HepG2 (cell line): Measurements from ENCODE around the gene MRPL48. TPM values are rescaled to one million over a fixed set of nuclear protein-coding genes. Genes with fewer than 3 reads are reported as not detected.

Source experiments
- ARID2 ChIP-seq: sonication (generic); formaldehyde crosslinking; IDR thresholded peaks from 2 replicates; pipeline ENCODE4 v1.8.1; 2022; ENCODE audit warnings: mild to moderate bottlenecking, missing genetic modification reagents, borderline replicate concordance
- DNMT3B ChIP-seq: conservative IDR thresholded peaks from 2 replicates; pipeline ENCODE4 v1.6.1; 2016; ENCODE audit warnings: missing biosample characterization, control low read depth
- HNRNPLL ChIP-seq: fragments of 200-400 bp; formaldehyde crosslinking; IDR thresholded peaks from 2 replicates; pipeline ENCODE4 v1.6.1; 2017; ENCODE audit warnings: mild to moderate bottlenecking, low read depth, low read length; ENCODE audit not compliant: poor library complexity, severe bottlenecking
- KLF11 ChIP-seq: IDR thresholded peaks from 2 replicates; pipeline ENCODE4 v1.6.1; 2016; ENCODE audit warnings: missing compliant biosample characterization
- MAF1 ChIP-seq: sonication (generic); formaldehyde crosslinking; IDR thresholded peaks from 2 replicates; pipeline ENCODE4 v1.5.0; 2020; ENCODE audit warnings: missing genetic modification reagents, borderline replicate concordance
- MTF2 ChIP-seq: sonication (generic); formaldehyde crosslinking; IDR thresholded peaks from 2 replicates; pipeline ENCODE4 v1.5.0; 2020; ENCODE audit warnings: missing genetic modification reagents, borderline replicate concordance
- MXD4 ChIP-seq: IDR thresholded peaks from 2 replicates; pipeline ENCODE4 v1.6.1; 2016; ENCODE audit warnings: mild to moderate bottlenecking, missing biosample characterization, missing genetic modification reagents
- SAFB2 ChIP-seq: sonication (generic); formaldehyde crosslinking; IDR thresholded peaks from 2 replicates; pipeline ENCODE4 v1.5.1; 2020; ENCODE audit warnings: missing genetic modification reagents, low read depth, mild to moderate bottlenecking, borderline replicate concordance
- SP140L ChIP-seq: sonication (generic); formaldehyde crosslinking; IDR thresholded peaks from 2 replicates; pipeline ENCODE4 v1.4.0; 2020; ENCODE audit warnings: missing genetic modification reagents, borderline replicate concordance
- ZFP36 ChIP-seq: fragments of 150-350 bp; IDR thresholded peaks from 2 replicates; pipeline ENCODE4 v1.6.1; 2018; ENCODE audit warnings: borderline replicate concordance, low read length, low read depth; ENCODE audit not compliant: partially characterized antibody
- ZIK1 ChIP-seq: sonication (generic); formaldehyde crosslinking; IDR thresholded peaks from 2 replicates; pipeline ENCODE4 v1.5.0; 2020; ENCODE audit warnings: mild to moderate bottlenecking, low read depth, missing genetic modification reagents, borderline replicate concordance
- ZNF253 ChIP-seq: sonication (generic); formaldehyde crosslinking; IDR thresholded peaks from 2 replicates; pipeline ENCODE4 v1.8.0; 2022; ENCODE audit warnings: mild to moderate bottlenecking, missing genetic modification reagents, borderline replicate concordance
- ZNF430 ChIP-seq: sonication (generic); formaldehyde crosslinking; IDR thresholded peaks from 2 replicates; pipeline ENCODE4 v1.9.0; 2021; ENCODE audit warnings: mild to moderate bottlenecking, missing genetic modification reagents
- ZNF446 ChIP-seq: sonication (generic); formaldehyde crosslinking; IDR thresholded peaks from 2 replicates; pipeline ENCODE4 v1.5.0; 2020; ENCODE audit warnings: mild to moderate bottlenecking, missing genetic modification reagents
- ZNF496 ChIP-seq: sonication (generic); formaldehyde crosslinking; IDR thresholded peaks from 2 replicates; pipeline ENCODE4 v1.8.1; 2023; ENCODE audit warnings: mild to moderate bottlenecking, moderate library complexity, missing genetic modification reagents; ENCODE audit not compliant: insufficient replicate concordance
- ZNF670 ChIP-seq: sonication (generic); formaldehyde crosslinking; IDR thresholded peaks from 2 replicates; pipeline ENCODE4 v1.8.0; 2022; ENCODE audit warnings: mild to moderate bottlenecking, missing genetic modification reagents, borderline replicate concordance
- polyA plus RNA-seq, 8 experiments: library from polyadenylated mRNA; depleted of rRNA in 3 of 8; stranded (reverse) in 7 of 8; unstranded in 1 of 8; fragments of >200 nt; fragmentation: Illumina TruSeq in 4 of 8; extraction: Trizol in 4 of 8; gene quantifications; 2 replicates each; pipeline versions ENCODE4 v1.2.1 to v1.2.3, GENCODE V29; 2011 to 2016; ENCODE audit warnings: low read depth in 4 of 8, missing spikeins in 1 of 8, mixed read lengths in 1 of 8; ENCODE audit not compliant: insufficient read depth in 1 of 8
- total RNA-seq, 5 experiments: library from RNA; depleted of rRNA; stranded (reverse); fragments of >200 nt; fragmentation: Illumina TruSeq; extraction: Trizol; gene quantifications; 2 replicates each; pipeline ENCODE4 v1.2.3, GENCODE V29; 2016; ENCODE audit warnings: low read depth in 1 of 5
- TF ChIP-seq, protein P1 (sequence below): sonication (generic); formaldehyde crosslinking; IDR thresholded peaks from 2 replicates; pipeline ENCODE4 v1.9.0; 2021; ENCODE audit warnings: missing genetic modification reagents, mild to moderate bottlenecking, borderline replicate concordance
- TF ChIP-seq, protein P2 (sequence below): sonication (generic); formaldehyde crosslinking; conservative IDR thresholded peaks from 2 replicates; pipeline ENCODE4 v1.8.0; 2022; ENCODE audit warnings: missing genetic modification reagents
- TF ChIP-seq, protein P3 (sequence below): IDR thresholded peaks from 2 replicates; pipeline ENCODE4 v1.6.1; 2016
- TF ChIP-seq, protein P4 (sequence below): sonication (generic); formaldehyde crosslinking; IDR thresholded peaks from 2 replicates; pipeline ENCODE4 v1.4.0; 2020; ENCODE audit warnings: mild to moderate bottlenecking, low read depth, missing genetic modification reagents
- TF ChIP-seq, protein P5 (sequence below): sonication (generic); formaldehyde crosslinking; IDR thresholded peaks from 2 replicates; pipeline ENCODE4 v1.9.0; 2022; ENCODE audit warnings: missing genetic modification reagents, mild to moderate bottlenecking, borderline replicate concordance

The MRPL48 gene
- total and polyA plus RNA-seq, 2 of the 13 experiments (the other 11 are each of a cell fraction or from before 2014, with no cell fraction given) = 61.2 to 67.9 TPM

DNA sequence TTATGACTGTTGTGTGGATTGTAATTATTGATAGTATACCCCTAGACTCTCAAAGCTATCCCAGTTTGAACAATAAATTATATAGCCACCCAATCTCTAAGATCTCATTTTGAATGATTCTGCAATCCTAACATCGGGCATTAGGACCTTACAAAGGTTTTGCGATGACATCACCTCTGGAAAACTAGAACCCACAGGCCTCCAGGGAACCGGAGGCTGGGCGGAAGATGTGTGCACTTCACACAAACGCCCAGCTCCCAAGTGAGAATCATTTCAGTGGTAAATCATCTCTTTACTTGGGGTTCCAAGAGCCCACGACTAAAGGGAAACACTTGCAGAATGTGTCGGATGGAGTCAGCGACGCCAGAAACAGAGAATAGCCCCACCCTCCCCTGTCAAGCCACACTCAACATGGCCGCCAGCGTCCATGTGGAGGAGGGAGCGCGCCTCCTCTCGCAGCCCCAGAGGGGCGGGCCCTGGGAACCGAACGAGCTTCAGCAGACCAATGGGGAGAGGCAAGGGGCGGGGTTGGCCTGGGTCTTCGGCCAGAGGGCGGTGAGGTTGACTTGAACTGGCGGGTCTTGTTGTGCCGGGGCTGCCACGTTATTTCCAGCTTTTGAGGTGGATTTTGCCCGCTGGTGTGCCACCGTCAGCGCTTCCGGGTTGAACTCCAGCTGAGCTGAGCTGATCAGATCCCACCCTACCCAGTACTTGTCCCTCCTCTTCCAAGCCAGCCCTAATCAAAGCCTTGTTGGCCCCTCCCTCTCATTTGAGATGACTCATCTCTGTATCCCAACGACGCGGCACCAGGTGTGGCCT lies 8.4 kb upstream of the MRPL48 start (continued):
- TF ChIP-seq, protein P1, sequence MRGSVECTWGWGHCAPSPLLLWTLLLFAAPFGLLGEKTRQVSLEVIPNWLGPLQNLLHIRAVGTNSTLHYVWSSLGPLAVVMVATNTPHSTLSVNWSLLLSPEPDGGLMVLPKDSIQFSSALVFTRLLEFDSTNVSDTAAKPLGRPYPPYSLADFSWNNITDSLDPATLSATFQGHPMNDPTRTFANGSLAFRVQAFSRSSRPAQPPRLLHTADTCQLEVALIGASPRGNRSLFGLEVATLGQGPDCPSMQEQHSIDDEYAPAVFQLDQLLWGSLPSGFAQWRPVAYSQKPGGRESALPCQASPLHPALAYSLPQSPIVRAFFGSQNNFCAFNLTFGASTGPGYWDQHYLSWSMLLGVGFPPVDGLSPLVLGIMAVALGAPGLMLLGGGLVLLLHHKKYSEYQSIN = no peak
- no peak for TF ChIP-seq ZFP36
- TF ChIP-seq ZNF253 (CRISPR knock-in tag) = no peak
- no peak for TF ChIP-seq ZNF496 (CRISPR knock-in tag)
- TF ChIP-seq, protein P2, sequence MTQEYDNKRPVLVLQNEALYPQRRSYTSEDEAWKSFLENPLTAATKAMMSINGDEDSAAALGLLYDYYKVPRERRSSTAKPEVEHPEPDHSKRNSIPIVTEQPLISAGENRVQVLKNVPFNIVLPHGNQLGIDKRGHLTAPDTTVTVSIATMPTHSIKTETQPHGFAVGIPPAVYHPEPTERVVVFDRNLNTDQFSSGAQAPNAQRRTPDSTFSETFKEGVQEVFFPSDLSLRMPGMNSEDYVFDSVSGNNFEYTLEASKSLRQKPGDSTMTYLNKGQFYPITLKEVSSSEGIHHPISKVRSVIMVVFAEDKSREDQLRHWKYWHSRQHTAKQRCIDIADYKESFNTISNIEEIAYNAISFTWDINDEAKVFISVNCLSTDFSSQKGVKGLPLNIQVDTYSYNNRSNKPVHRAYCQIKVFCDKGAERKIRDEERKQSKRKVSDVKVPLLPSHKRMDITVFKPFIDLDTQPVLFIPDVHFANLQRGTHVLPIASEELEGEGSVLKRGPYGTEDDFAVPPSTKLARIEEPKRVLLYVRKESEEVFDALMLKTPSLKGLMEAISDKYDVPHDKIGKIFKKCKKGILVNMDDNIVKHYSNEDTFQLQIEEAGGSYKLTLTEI (CRISPR knock-in tag) = no peak
- TF ChIP-seq, protein P3, sequence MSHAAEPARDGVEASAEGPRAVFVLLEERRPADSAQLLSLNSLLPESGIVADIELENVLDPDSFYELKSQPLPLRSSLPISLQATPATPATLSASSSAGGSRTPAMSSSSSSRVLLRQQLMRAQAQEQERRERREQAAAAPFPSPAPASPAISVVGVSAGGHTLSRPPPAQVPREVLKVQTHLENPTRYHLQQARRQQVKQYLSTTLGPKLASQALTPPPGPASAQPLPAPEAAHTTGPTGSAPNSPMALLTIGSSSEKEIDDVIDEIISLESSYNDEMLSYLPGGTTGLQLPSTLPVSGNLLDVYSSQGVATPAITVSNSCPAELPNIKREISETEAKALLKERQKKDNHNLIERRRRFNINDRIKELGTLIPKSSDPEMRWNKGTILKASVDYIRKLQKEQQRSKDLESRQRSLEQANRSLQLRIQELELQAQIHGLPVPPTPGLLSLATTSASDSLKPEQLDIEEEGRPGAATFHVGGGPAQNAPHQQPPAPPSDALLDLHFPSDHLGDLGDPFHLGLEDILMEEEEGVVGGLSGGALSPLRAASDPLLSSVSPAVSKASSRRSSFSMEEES = no peak
- 0 out of 2 replicates have a peak, but pooled peaks have one; percentile 30 for TF ChIP-seq DNMT3B
- TF ChIP-seq, protein P4, sequence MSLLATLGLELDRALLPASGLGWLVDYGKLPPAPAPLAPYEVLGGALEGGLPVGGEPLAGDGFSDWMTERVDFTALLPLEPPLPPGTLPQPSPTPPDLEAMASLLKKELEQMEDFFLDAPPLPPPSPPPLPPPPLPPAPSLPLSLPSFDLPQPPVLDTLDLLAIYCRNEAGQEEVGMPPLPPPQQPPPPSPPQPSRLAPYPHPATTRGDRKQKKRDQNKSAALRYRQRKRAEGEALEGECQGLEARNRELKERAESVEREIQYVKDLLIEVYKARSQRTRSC (CRISPR knock-in tag) = no peak
- TF ChIP-seq KLF11 (CRISPR knock-in tag) = no peak
- no peak; the same call in 1 of the 2 replicates for TF ChIP-seq ZIK1 (CRISPR knock-in tag)
- no peak; the same call in 1 of the 2 replicates for TF ChIP-seq SP140L (CRISPR knock-in tag)
- no peak for TF ChIP-seq MAF1 (CRISPR knock-in tag)
- TF ChIP-seq ZNF670 = peak; percentile 39; the same call in 1 of the 2 replicates
- TF ChIP-seq ZNF430 (CRISPR knock-in tag) = no peak
- TF ChIP-seq MXD4 (CRISPR knock-in tag) = peak; percentile 75
- no peak for TF ChIP-seq ZNF446
- peak; percentile 74 for TF ChIP-seq HNRNPLL
- TF ChIP-seq SAFB2 (CRISPR knock-in tag) = no peak; the same call in 1 of the 2 replicates
- TF ChIP-seq, protein P5, sequence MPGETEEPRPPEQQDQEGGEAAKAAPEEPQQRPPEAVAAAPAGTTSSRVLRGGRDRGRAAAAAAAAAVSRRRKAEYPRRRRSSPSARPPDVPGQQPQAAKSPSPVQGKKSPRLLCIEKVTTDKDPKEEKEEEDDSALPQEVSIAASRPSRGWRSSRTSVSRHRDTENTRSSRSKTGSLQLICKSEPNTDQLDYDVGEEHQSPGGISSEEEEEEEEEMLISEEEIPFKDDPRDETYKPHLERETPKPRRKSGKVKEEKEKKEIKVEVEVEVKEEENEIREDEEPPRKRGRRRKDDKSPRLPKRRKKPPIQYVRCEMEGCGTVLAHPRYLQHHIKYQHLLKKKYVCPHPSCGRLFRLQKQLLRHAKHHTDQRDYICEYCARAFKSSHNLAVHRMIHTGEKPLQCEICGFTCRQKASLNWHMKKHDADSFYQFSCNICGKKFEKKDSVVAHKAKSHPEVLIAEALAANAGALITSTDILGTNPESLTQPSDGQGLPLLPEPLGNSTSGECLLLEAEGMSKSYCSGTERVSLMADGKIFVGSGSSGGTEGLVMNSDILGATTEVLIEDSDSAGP (CRISPR knock-in tag) = peak; percentile 85
- TF ChIP-seq ARID2 (CRISPR knock-in tag) = no peak
- no peak for TF ChIP-seq MTF2 (CRISPR knock-in tag)
